Psoas muscle (tissue), 8 donors: ENCODE measurements around the gene P3H3. TPM values are rescaled to one million over a fixed set of nuclear protein-coding genes. Genes with fewer than 3 reads are reported as not detected.

Experiments used
- ATAC-seq, 4 donors: fragments of 200-7000 bp; cut with Tn5 transposase; one replicate each; pipeline ENCODE4 v1.9.1; 2020; ENCODE audit warnings: moderate library complexity in 3 of 4, mild to moderate bottlenecking in 2 of 4
- DNase-seq, 2 donors: peaks; one replicate each; pipeline ENCODE4 v3.0.0-alpha.2; 2020
- H3K27ac ChIP-seq: fragments of 200-600 bp; one replicate; pipeline ENCODE4 v1.8.0; 2022
- H3K27me3 ChIP-seq, 3 donors: fragments of 200-600 bp in 1 of 3; one replicate each; pipeline versions ENCODE4 v1.6.1 to v1.8.0; 2013 to 2022; ENCODE audit warnings: low read length in 2 of 3, mild to moderate bottlenecking in 2 of 3, moderate library complexity in 1 of 3; ENCODE audit not compliant: insufficient read depth in 3 of 3
- H3K36me3 ChIP-seq, 2 donors: fragments of 200-600 bp in 1 of 2; one replicate each; pipeline versions ENCODE4 v1.6.1 to v1.8.0; 2013 to 2022; ENCODE audit warnings: low read depth in 1 of 2, mild to moderate bottlenecking in 1 of 2, moderate library complexity in 1 of 2; ENCODE audit not compliant: insufficient read depth in 1 of 2
- H3K4me1 ChIP-seq: fragments of 200-600 bp; one replicate; pipeline ENCODE4 v1.8.0; 2022
- H3K4me3 ChIP-seq: fragments of 200-600 bp; one replicate; pipeline ENCODE4 v1.8.0; 2022; ENCODE audit warnings: mild to moderate bottlenecking
- H3K9me3 ChIP-seq: fragments of 200-600 bp; one replicate; pipeline ENCODE4 v1.8.0; 2022
- CTCF ChIP-seq: fragments of 200-600 bp; IDR thresholded peaks from one replicate; pipeline ENCODE4 v1.8.0; 2022; ENCODE audit warnings: antibody characterized with exemption
- WGBS, 3 donors: extraction: QIAGEN DNeasy Blood & Tissue Kit; methylation state at CpG; one replicate each; pipeline versions ENCODE4 v1.1.6 to v1.1.7; 2013; 5-methylcytosine and 5-hydroxymethylcytosine counted together
- intact Hi-C, 2 donors: fragments of 100-400 bp; cut with DNase I; formaldehyde crosslinking; loops; one replicate each; pipeline versions ENCODE4 v1.11.0 to v1.14.2; 2022
- polyA plus RNA-seq, 3 donors: library from polyadenylated mRNA; stranded (reverse); fragments of 200-250 nt; gene quantifications; one replicate each; pipeline ENCODE4 v1.2.3, GENCODE V29; 2013
- total RNA-seq, 4 donors: library from RNA; stranded (reverse); fragmentation: NEBNext Ultra II Directional in 2 of 4; extraction: Animal tissue kit (Norgen Biotek cat#: 25700) in 2 of 4; gene quantifications; one replicate each; pipeline versions ENCODE4 v1.2.1 to v1.2.4, GENCODE V29; 2021 to 2023
- donor health status: healthy with polysubstance abuse.
- donor health status: DM: no; HTN: no; CAD: no; lungs with moderate emphysema.
- donor health status: Bipolar disorder and iron deficiency.
- donor health status: healthy.
- donor health status: DM: yes; HTN: yes; CAD: no.
- donor health status: DM: no; HTN: no; CAD: no.
- donor health status: DM: no; HTN: no; CAD: no.
- donor health status: DM: yes; HTN: yes; CAD: no.

The P3H3 gene
- total and polyA plus RNA-seq, 7 donors, result 0.87 to 4.2 (median 1.3) TPM

- peaks cover 0 to 26% of the 10 kb centered on the region in 2 donors for H3K36me3 ChIP-seq
- WGBS, 3 donors, result 0 to 1% (median 0%) methylated on average over 65 of the region's 65 CpGs
- no peaks in the 10 kb centered on the region for H3K27me3 ChIP-seq
- DNase-seq, result peak; percentile 99 to 100
- peak within 1 kb of the TSS; percentile 85 for H3K4me3 ChIP-seq
- H3K4me1 ChIP-seq, result peaks cover 14% of the 10 kb centered on the region
- peak within 1 kb of the TSS; percentile 98 for H3K27ac ChIP-seq
- no peaks in the 10 kb centered on the region for H3K9me3 ChIP-seq
- peak; percentile 89 to 91 (median 90) for ATAC-seq
- intact Hi-C loops, result no loop called here
- TF ChIP-seq CTCF, result no peak
These were observed 23.9 kb downstream of the P3H3 start, which contains the start of gene USP5 for GRCh38 chr12:6851921-6852650. TSS of gene USP5 (plus strand) at chr12:6852150. CDS start at chr12:6852180, 30 bp downstream.

GRCh38 chr12:6852651-6853354, 24.6 kb downstream of the P3H3 start:
- Histone ChIP-seq H3K27ac (peak overlapping the region; percentile 98), H3K27me3 (no peaks in the 10 kb centered on the region), H3K9me3 (no peaks in the 10 kb centered on the region), H3K4me1 (peaks cover 14% of the 10 kb centered on the region), H3K4me3 (peak overlapping the region; percentile 85), H3K36me3 (peaks cover 0 to 34% of the 10 kb centered on the region in 2 donors)
- no peak for ATAC-seq
- no peak for TF ChIP-seq CTCF
- WGBS, 3 donors, result 2 to 5% (median 3%) methylated on average over 13 to 18 of the region's 18 CpGs
- peak in 1 of 2 donors; percentile 70 for DNase-seq
- intact Hi-C loops, result no loop called here

GRCh38 chr12:6853626-6854025, 25.4 kb downstream of the P3H3 start:
- Histone ChIP-seq H3K9me3 (no peaks in the 10 kb centered on the region), H3K36me3 (peaks cover 7 to 42% of the 10 kb centered on the region in 2 donors), H3K27ac (peak overlapping the region; percentile 98), H3K4me3 (peak overlapping the region; percentile 85), H3K4me1 (peaks cover 14% of the 10 kb centered on the region), H3K27me3 (no peaks in the 10 kb centered on the region)
- no peak for DNase-seq
- WGBS, 3 donors, result 38 to 77% (median 56%) methylated on average over 1 of the region's 1 CpG
- intact Hi-C loops, result no loop called here
- no peak for TF ChIP-seq CTCF
- no peak for ATAC-seq

GRCh38 chr12:6854036-6854435, 25.8 kb downstream of the P3H3 start:
- Histone ChIP-seq H3K36me3 (peaks cover 7 to 46% of the 10 kb centered on the region in 2 donors), H3K9me3 (no peaks in the 10 kb centered on the region), H3K27ac (peak overlapping the region; percentile 98), H3K4me3 (peak overlapping the region; percentile 10), H3K27me3 (no peaks in the 10 kb centered on the region), H3K4me1 (peaks cover 14% of the 10 kb centered on the region)
- 80 to 81% (median 80%) methylated on average over 6 of the region's 6 CpGs for WGBS, 3 donors
- DNase-seq (no peak), ATAC-seq (no peak)
- intact Hi-C loops, result no loop called here
- no peak for TF ChIP-seq CTCF
